NCI-H226 (cell line): ENCODE results near the gene SOX12.
"Not testable (repeated sequence)": the region's sequence is repeated elsewhere in the genome, so short reads cannot be mapped to it uniquely, and the experiment has no call there.

Experiments used
- DNase-seq: peaks from one replicate; pipeline ENCODE4 v3.0.0-alpha.2; 2015

SOX12 gene

DNA sequence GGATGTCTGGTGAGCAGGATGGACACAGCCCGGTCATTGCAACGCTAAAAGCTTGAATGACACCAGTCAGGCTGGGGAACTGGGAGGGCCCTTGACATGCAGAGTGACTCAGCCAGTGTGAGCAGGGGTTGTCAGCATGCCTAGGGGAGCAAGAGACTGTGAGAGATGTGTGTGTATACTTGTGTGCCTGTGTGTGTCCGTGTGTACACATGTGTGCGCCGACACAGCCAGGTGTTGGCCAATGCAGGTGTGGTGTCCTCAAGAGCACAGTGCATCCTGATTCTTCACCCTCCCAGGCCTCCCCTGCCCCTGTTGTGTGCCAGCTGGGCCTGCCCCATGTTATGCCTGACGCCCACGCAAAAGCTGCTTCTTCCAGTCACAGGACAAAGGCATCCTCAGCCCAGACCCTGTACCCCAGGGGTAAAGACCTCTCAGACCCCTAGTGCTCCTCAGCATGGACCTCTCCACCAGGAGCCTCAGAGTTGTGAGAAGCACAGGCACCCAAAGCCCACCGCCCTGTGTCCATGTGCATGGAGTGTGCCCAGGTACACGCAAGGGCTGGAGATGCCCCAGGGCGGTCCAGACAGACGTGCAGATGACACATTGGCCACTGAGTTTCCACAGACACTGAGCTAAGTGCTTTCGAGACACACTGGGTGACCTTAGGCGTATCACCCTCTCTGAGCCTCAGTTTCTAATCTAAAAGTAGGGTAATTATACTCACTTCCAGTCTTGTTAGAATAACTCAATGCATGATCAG lies 38.1 kb downstream of the SOX12 start:
- DNase-seq, result no peak

DNA sequence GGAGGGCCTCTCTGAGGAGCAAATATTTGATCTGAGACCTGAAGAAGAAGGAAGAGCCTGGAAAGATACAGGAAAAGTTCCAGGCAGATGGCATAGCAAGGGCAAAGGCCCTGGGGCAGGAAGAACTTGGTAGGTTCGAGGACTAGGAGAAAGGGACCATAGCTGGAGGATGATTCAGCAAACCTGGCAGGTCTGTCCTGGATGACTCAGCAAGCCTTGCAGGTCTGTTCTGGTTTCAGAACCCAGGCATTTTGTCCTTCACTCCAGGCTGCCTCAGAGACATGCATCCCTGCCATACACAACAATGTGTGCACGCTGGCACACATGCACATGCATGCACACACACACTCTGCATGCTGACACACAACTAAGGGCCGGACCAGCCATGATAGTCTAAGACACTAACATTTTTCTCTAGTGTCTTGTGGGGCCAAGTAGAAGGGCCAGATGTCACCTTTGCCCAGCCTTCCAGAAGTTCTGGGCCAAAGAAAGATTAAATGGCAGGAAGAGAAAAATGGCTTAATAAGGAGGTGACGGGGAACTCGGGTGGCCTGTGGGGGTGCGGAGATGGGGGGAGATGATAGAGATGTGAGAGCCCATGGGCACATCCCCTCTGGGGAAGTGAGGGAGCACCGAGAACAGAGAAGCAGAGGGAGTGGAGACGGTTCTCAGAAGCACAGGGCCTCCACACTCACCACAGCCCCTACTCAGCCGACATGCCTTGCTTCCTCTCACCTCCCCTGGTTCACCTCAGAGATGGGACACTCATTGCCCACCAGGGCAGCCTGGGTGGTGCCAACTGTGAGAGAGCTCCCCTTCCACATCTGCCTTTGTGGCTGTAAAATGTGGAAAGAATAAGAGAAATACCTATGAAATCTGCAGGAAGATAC lies 39.8 kb downstream of the SOX12 start:
- no peak for DNase-seq

DNA sequence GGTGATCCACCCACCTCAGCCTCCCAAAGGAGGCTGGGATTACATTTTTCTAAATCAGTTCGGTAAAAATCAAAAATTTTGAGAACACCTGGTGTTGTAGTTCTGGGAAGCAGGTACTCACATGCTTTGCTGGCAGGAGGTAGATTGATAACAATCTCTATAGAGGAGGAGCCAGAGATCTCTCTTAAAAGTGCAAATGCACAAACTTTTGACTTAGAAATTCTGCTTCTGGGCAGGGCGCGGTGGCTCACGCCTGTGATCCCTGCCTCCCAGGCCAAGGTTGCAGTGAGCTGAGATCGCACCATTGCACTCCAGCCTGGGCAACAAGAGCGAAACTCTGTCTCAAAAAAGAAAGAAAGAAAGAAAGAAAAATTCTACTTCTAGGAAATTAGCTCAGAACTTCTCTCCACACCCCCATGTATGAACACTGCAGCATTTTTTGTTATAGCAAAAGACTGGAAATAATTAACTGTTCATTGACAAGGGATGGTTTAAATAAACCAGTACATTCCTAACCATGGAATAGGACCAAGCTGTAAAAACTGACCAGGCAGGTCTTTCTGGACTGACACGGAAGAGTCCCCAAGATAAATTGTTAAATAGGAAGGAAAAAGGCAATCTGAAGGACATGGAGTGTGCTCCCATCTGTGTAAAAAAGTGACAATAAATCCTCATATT lies 40.8 kb downstream of the SOX12 start:
- no peak for DNase-seq

DNA sequence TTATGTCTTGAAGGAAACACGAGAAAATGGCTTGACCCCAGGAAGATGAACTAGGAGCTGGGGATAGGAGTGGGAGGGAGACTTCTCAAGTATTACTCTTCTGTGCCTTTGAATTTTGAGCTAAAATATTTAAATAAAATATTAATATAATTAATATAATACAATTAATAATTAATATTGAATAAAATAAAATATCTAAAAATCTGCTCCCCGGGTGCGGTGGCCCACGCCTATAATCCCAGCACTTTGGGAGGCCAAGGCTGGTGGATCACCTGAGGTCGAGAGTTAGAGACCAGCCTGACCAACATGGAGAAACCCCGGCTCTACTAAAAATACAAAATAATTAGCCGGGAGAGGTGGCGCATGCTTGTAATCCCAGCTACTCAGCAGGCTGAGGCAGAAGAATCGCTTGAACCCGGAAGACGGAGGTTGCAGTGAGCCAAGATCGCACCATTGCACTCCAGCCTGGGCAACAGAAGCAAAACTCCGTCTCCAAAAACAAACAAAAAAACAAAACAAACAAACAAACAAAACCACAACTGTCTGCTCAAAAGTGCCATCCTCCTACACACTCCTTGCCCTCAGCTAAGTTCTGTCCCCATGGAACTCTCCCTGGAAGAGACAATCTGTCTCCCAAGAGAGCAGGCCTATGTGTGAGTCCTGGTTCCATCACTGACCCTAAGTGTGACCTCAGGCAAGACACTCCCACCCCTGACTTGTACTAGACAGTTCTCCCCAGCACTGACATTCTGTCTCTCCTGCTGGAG lies 41.5 kb downstream of the SOX12 start:
- no peak for DNase-seq

DNA sequence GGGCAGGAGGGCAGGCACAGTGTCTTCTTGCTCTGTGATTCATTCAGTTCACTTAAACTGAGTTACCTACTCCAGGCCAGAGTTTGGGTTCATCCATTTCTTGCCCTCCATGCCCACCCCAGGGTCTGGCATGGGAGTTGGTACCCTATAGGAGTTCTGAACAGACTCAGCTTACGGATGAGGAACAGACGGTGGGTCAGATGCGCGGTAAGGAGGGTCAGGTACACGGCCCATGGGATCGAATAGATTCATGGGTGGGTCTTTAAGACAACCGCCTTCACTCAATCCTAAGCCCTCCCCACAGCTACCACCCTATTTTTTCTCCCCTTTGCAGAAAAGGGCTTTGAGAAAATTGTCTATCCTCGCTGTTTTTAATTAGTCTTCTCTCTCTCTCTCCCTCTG lies 42.1 kb downstream of the SOX12 start:
- no peak for DNase-seq

DNA sequence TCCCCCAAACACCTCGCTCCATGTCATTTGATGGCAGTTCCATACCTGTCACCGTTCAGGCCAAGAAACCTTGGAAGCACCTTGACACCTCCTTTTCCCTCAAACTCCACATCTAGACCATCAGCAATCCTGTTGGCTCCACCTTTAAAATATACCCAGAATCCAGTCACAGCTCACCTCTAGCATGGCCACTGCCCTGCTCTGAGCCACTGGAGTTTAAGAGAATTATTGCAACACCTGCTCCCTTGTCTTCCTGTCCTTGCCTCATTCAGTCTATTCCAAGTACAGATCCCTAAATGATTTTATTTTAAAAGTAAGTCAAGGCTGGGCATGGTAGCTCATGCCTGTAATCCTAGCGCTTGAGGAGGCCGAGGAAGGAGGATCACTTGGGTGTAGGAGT lies 43.6 kb downstream of the SOX12 start:
- no peak for DNase-seq

DNA sequence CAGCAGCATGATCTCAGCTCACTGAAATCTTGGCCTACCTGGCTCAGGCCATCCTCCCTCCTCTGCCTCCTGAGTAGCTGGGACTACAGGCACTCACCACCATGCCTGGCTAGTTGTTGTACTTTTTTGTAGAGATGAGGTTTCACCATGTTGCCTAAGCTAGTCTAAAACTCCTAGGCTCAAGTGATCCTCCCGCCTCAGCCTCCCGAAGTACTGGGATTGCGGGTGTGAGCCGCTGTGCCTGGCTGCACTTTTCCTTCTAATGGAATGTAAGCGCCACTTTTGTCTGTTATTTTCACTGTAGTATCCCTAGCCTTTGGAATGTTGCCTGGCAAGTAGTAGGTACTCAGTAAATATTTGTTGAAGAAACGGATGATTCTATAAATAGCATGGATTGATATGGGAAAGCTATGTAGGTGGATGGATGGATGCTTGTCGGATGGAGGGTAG lies 44.8 kb downstream of the SOX12 start:
- DNase-seq, result no peak

DNA sequence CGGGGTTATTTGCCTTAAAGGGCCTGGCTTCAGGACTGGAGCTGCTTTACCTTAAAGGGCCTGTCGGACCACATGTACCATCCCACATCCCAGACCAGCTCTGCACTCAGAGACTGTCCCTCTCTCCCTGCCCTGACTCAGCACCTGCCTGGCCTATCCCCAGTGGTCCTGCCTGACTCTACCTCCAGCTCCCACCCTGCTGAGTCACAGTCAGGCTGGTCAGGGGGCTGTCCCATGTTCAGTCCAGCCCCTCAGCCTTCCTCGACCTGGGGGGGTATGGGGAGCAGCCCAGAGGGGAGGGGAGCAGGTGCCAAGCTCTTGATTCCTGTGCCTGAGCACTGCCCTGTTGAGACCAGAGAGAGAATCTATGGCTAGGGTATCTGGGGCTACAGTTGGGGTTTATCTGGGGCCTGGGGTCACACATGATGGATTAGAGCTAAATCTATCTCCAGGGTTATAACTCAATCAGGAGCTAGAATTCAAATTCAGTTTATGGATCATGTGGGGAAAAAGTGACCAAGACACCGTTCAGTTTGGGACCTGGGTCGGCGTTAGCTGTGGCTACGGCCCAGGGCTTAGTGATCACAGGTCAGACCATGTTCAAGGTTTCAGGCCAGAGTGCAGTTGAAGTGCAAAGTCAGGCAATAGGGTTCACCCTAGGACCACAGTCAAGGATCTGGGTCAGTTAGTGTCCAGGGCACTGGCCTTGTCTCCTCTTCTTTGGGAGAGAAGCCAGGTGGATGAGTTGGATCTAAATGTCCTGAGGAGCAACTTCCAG lies 45.8 kb downstream of the SOX12 start:
- no peak for DNase-seq

DNA sequence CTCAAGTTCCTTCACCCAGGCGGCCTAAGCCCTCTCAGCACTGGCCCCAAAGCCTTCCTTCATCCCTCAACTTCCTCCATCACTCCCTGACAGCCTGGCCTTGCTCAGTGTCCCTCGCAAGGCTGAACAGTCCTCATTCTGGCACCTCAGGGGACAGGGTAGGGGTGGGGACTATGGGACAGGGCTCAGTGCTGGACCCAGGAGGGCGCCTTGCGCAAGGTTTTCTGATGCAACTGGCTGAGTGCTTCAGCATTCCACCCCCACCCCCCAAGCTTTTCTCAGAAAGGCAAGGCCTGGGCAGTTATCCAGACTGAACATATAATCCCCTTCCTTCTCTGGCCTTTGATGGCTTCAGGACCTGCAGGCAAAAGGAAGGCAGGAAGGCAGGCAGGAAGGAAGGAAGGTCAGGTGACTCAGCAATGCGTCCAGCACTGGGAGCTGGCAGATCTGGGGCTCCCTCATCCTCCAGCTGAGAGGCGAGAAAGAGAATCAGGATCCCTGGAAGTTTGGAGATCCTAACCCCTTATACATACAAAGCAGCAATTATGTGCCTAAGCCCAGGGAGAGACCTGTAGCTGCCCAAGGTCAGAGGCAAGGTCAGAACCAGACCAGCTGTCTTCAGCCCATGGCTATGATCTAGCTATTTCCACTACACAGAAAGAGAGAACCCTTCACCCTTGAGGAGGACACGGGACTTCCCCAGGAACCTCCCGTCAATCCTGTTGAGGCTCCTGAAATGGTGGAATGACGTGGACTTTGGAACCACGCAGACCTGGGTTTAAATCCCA lies 46.6 kb downstream of the SOX12 start:
- DNase-seq, result peak; percentile 82

DNA sequence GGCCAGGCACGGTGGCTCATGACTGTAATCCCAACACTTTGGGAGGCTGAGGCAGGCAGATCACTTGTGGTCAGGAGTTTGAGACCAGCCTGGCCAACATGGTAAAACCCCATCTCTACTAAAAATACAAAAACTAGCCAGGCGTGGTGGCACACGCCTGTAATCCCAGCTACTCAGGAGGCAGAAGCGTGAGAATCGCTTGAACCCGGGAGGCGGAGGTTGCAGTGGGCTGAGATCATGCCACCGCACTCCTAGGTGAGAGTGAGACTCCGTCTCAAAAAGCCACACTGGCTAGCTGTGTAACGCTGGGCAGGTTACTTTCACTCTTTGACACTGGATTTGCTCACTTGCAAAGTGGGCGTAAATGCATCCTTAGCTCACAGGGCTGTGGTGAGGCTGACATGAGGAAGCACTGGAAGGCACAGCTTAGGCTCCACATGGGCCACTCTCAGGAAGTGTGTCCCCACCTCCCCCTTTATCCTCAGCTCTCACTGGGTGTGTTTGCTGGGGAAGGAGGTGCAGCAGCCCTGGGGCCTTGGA lies 47.3 kb downstream of the SOX12 start:
- not testable (repeated sequence) for DNase-seq

DNA sequence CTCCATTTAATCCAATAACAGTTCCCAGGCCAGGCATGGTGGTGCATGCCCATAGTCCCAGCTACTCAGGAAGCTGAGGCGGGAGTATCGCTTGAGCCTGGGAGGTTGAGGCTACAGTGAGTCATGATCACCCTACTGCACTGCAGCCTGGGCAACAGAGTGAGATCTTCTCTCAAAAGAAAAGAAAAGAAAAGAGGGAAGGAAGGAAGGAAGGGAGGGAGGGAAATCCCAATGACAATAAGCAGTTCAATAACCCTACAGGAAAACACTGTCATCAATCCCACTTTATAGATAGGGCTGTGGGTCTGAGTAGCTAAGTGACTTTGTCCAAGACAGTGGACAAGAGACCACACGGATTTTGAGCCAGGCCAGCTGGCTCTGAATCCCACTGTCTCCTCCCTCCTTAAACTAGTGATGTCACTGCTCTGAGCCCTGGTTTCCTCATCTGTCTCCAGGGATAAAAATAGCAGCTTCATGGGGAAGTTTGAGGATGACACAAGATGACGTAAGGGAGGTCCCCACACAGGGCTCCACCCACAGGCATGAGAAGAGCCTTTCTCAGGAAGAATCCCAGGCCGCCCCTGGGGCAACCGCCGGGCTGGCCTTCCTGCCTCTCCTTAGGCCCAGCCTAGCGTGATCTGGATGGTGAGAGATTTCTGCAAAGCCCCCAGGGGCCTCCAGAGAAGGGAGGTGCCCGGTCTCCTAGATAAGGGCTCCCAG lies 48.0 kb downstream of the SOX12 start:
- DNase-seq, result peak; percentile 87

DNA sequence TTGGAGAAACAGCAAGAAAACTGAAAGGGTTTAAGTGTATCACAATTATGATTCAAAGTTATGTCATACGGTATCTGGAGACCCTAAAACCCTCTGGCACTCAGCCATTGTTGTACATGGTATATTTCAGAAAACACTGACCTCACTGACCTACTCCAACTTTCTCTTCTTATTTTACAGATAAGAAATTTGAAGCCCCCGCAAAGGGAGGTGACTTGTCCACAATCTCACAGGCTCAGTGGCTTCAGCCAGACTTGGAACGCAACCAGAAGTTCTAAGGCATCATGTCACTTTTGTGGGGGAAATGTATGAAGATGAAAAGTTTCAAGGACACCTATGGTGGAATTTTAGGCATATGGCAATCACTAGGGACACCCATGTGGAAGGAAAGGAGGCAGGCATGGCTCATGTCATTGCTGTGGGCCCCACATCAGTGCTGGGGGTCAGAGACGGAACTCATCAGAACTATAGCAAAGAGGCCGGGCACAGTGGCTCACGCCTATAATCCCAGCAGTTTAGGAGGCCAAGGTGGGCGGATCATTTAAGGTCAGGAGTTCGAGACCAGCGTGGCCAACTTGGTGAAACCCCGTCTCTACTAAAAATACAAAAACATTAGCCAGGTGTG lies 50.0 kb downstream of the SOX12 start:
- DNase-seq, result no peak

DNA sequence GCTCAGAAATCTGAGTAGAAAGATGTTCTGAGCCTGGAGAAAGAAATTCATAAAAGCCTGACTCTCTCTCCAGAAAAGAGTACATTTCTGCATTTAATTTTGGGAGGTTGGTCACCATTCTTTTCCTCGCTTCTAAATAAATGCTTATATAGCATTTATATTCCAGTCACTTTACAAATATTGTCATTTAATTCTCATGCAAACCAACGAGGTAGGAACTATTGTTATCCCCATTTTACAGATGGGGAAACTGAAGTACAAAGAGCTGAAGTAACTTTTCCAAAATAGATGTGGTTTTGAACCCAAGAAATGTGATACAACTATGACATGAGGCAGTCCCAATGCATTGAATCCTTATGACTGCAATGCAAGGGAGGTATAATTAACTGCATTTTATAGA lies 50.7 kb downstream of the SOX12 start:
- no peak for DNase-seq

DNA sequence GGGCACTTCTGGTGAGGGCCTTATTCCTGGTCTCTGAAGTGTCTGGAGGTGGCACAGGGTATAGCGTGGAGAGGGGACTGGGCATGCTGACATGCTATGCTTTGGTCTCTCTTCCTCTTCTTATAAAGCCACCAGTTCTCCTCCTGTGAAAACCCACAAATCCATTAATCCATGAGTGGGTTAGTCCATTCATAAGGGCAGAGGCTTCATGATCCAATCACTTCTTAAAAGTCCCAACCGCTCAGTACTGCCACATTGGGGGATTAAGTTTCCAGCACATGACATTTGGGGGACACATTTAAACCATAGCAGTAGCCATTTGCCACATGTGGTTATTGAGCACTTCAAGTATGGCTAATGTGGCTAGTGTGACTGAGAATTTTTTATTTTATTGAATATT lies 51.4 kb downstream of the SOX12 start:
- no peak for DNase-seq

DNA sequence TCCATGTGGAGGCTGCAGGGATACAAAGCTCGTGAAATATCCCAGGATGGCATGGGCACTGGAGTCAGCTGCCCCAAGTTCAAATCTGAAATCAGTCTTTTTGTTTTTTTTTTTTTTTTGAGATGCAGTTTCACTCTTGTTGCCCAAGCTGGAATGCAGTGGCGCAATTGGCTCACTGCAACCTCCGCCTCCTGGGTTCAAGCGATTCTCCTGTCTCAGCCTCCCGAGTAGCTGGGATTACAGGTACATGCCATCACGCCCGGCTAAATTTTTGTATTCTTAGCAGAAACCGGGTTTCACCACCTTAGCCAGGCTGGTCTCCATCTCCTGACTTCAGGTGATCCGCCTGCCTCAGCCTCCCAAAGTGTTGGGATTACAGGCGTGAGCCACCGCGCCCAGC lies 52.2 kb downstream of the SOX12 start:
- DNase-seq, result not testable (repeated sequence)

DNA sequence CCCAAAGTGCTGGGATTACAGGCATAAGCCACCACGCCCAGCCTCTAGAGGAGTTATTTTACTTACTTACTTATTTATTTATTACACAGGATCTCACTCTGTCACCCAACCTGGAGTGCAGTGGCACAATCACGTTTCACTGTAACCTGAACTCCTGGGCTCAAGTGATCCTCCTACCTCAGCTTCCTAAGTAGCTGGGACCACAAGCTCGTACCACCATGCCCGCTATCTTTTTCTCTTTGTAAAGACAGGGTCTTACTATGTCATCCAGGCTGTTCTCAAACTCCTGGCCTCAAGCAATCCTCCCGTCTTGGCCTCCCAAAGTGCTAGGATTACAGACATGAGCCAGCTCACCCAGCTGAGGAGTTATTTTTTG lies 53.6 kb downstream of the SOX12 start:
- no peak for DNase-seq
